ENCODE results near the gene NOL12.

- TF ChIP-seq, protein P1, sequence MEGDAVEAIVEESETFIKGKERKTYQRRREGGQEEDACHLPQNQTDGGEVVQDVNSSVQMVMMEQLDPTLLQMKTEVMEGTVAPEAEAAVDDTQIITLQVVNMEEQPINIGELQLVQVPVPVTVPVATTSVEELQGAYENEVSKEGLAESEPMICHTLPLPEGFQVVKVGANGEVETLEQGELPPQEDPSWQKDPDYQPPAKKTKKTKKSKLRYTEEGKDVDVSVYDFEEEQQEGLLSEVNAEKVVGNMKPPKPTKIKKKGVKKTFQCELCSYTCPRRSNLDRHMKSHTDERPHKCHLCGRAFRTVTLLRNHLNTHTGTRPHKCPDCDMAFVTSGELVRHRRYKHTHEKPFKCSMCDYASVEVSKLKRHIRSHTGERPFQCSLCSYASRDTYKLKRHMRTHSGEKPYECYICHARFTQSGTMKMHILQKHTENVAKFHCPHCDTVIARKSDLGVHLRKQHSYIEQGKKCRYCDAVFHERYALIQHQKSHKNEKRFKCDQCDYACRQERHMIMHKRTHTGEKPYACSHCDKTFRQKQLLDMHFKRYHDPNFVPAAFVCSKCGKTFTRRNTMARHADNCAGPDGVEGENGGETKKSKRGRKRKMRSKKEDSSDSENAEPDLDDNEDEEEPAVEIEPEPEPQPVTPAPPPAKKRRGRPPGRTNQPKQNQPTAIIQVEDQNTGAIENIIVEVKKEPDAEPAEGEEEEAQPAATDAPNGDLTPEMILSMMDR (IDR thresholded peaks at IDR 0.05), result no peak
- TF ChIP-seq EZH2 (IDR thresholded peaks at IDR 0.05), result no peak
- TF ChIP-seq EZH2phosphoT487 (IDR thresholded peaks at IDR 0.05), result no peak
Measured at GRCh38 chr22:37650463-37651136, 35.5 kb upstream of the NOL12 start.

Measured in neural progenitor cell (in vitro differentiated cells).